Left colon (tissue), 2 donors: Measurements from ENCODE around the gene CDH2. TPM values are rescaled to one million over a fixed set of nuclear protein-coding genes. Genes with fewer than 3 reads are reported as not detected.

ENCODE experiments used
- ATAC-seq: fragments of 200-7000 bp; cut with Tn5 transposase; one replicate; pipeline ENCODE4 v1.9.1; 2020; ENCODE audit warnings: mild to moderate bottlenecking, moderate library complexity
- DNase-seq, 2 donors: peaks; one replicate each; pipeline ENCODE4 v3.0.0-alpha.2; 2020
- intact Hi-C, 2 donors: fragments of 100-400 bp; cut with DNase I in 1 of 2; cut with micrococcal nuclease in 1 of 2; formaldehyde crosslinking; loops; one replicate each; pipeline versions ENCODE4 v1.11.2 to v1.14.0; 2022; cut with DNase I, micrococcal nuclease
- total RNA-seq, 2 donors: library from RNA; stranded (reverse); fragmentation: NEBNext Ultra II Directional; extraction: Animal tissue kit (Norgen Biotek cat#: 25700); gene quantifications; one replicate each; pipeline ENCODE4 v1.2.1, GENCODE V29; 2021
- donor health status: DM: no; HTN: no; CAD: no.
- donor health status: DM: yes; HTN: yes; CAD: no.

Gene CDH2
- total RNA-seq, 2 donors from 2014 or later = 0.98 to 1.8 TPM

DNA sequence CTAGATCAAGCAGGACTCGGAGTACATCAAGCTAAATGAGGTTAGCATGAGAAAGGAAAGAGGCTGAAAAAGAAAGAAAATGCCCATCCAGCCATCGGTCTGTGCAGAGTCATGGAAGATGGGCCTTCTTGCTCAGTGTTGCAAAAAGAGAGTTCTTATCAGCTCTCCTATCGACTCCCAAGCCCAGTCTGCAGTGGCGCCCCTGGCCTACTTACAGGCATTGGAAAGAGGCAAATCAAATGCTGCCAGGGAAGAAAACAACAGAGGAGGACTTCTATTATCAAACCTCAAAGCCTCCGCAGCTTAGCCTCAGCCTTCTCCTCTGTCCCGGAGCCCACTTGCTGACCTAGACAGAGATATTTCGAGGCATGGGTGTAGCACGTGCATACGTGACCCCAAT lies 66.0 kb downstream of the CDH2 start:
- no peak for DNase-seq
- ATAC-seq = no peak
- intact Hi-C loops = no loop called here

- intact Hi-C loops = no loop called here
- DNase-seq (no peak), ATAC-seq (no peak)
These were observed 67.0 kb downstream of the CDH2 start for GRCh38 chr18:28109781-28110560.

DNA sequence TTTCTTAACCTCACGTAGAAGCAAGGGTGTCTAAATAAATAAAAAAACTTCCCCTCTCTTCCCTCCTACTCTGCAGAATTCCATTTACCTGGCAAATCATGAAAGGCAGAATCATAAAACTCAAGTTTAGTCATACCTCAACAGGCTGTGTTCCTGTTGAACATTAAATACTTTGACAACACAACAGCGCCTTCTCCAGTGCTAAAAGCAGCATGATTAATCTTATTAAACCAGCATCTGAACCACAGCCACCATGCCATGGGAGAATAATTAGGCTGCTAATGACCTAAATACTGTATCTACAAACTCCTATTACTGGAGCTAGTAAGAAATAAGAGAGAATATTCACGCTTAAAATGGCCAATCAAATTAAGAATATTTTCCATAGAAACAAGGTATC lies 68.1 kb downstream of the CDH2 start:
- intact Hi-C loops = no loop called here
- DNase-seq (no peak), ATAC-seq (no peak)

DNA sequence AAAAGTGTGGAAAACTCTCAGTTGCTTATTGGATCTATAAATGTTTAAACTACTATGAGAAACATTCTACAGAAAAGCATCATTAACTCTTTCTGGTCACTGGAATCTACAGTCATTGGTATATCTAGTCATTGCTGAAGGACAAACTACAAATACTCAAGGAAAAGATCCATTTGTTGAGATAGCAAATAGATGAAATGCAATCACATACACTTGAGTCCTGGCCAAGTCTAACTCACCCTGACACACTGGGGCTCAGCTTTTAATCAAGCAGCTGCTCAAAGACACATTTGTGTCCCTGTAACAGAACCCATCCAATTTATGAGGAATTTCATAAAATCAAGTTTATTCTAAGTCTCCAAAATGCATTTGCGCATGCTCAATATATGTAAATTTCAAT lies 68.7 kb downstream of the CDH2 start:
- ATAC-seq (no peak), DNase-seq (no peak)
- intact Hi-C loops = no loop called here

- ATAC-seq = no peak
- intact Hi-C loops = no loop called here
- no peak for DNase-seq
These were observed 77.7 kb downstream of the CDH2 start for GRCh38 chr18:28099237-28099636.

DNA sequence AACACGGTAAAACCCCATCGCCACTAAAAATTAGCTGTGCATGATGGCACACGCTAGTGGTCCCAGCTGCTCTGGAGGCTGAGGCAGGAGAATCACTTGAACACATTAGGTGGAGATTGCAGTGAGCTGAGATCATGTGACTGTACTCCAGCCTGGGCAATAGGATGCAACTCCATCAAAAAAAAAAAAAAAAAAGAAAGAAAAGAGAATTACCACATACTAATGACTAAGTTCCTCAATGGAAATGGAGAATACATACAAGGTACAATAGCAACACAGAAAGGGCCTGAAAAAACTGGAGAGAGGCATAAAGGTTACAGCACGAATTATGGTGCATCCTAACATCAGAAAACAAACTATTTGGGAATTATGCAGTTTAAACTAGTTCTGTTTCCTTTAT lies 81.3 kb downstream of the CDH2 start:
- ATAC-seq (no peak), DNase-seq (no peak)
- intact Hi-C loops = no loop called here

DNA sequence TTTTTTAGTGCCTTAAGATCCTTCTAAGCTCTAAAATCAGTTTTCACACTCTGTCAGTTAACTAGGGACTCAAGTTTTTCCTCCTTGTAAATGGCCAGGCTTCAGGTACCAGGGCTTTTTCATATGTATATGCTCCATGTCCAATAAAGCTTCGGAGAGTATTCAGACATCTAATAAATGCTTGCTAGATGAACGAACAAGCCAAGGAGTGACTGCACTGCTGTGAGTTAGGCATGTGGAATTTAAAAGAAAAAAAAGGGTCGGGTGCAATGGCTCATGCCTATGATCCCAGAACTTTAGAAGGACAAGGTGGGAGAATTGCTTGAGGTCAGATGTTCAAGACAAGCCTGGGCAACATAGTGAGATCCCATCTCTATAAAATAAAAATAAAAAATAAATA lies 81.9 kb downstream of the CDH2 start:
- no peak for ATAC-seq
- intact Hi-C loops = no loop called here
- DNase-seq = no peak

GRCh38 chr18:28091197-28091596 lies 85.7 kb downstream of the CDH2 start:
- ATAC-seq = peak; percentile 73
- DNase-seq = no peak
- intact Hi-C loops = no loop called here

DNA sequence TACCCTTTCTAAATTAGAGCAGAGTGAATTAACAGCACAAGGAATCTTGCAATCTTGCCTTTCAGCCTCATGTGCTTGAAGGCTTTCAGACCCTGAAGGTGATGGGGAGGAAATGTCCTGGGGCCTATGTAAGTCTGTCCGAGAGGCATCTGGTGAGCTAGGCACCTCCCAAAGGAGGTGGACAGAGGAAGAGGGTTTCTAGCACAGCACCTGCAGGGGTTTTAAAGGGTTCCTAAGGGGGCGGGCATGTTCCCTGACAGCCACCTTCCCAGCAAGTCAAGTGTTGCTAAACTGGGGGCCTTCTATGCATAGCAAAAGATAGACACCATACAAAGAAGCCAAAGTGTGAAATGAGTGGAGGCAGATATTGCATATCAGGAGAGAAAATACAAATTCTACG lies 88.5 kb downstream of the CDH2 start:
- DNase-seq (no peak), ATAC-seq (no peak)
- intact Hi-C loops = no loop called here

DNA sequence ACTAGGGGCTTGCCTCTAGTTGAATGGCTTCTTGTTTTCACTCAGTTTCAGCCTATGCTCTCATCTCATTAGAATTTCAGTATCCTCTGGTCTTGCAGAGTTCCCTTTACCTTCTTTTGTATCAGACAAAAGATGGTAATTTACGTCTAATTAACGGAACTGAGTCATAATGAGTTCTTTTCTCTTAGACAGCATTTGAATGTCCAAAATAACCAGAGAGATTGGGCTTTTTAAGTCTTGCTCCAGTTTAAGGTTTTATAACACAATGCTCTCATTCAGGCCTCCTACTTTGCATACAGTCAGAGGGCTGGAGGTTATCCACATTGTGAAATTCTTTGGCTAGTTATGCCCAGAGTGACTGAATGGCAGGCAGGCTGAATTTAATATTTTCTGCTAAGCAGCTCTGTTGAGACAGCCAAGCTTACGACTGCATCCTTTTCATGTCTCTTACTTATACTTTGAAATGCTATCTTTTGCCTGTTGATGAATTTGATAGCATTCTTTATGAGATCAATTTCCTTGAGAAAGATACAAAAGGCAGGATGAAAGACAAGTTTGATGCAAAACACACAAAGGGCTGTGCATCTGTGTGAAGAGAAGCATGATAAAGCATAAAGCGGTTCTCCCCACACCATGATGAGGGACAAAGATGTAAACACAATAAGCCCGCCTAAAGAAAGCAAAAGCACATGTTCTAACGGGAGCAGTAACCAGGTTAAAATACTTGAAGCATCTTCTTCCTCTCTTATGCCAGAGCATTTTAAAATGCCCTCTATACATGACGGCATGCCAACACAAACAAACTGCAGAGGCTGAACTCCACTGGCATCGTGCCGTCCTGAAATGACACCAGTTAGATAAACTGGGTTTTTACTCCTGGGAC lies 90.0 kb downstream of the CDH2 start:
- intact Hi-C loops = no loop called here
- ATAC-seq (peak; percentile 70), DNase-seq (peak in 1 of 2 donors; percentile 18)

DNA sequence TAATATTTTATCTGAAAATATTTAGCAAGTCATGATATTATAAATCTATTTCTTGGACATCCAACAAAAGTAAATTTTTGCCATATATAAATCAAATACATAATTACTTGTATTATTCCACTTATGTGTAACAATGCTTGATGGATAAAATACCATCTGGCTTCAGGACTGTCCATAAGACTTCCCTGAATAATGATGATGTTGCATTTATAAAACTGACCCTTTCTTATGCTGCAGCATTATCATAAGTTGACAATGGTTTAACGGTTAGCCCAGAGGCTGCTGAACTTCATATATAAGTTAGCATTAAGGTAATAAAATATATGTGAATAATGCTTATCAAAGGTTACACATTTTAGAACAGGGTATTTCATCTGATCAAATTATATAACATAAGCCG lies 95.4 kb downstream of the CDH2 start:
- intact Hi-C loops = no loop called here
- ATAC-seq = no peak
- no peak for DNase-seq

DNA sequence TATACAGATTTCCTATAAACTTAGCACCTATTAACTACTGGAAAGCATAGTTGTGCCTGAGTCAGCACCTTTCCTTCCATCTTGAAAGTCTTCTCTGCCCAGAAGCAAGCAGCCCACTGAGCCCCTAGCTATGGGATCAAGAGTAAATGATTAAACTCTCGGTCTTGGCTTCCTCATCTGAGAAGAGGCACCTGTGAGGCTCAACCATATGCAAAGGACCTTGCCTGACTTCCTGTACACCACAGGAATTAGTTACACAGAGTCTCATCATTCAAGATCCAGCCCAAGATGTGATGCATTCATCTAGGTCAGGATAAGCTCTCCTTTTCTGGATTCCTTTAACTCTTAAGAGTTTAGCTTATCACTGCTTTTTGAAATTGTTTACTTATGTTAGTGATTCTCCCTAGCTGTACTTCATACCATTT lies 96.0 kb downstream of the CDH2 start:
- intact Hi-C loops = no loop called here
- ATAC-seq = no peak

DNA sequence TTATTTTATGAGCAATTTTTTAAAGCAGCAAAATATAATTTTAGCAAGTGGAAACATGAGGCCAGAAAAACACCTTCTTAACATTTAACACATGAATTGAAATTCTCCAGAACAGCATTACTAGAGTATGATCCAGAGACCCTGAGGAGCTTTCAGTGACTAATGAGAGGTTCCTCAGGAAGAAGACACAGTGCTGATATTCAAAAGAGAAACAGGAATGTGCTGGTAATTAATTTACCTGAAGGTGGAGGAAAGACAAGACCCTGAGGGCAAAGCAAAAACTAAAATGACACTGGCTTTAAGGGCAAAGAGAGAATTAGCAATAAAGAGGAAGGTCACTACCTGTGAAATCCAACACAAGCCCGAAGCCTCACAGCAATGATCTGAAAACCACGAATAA lies 97.0 kb downstream of the CDH2 start:
- DNase-seq (no peak), ATAC-seq (no peak)
- intact Hi-C loops = no loop called here

More for the DNA sequence above, 96.0 kb downstream of the CDH2 start:
- no peak for DNase-seq

DNA sequence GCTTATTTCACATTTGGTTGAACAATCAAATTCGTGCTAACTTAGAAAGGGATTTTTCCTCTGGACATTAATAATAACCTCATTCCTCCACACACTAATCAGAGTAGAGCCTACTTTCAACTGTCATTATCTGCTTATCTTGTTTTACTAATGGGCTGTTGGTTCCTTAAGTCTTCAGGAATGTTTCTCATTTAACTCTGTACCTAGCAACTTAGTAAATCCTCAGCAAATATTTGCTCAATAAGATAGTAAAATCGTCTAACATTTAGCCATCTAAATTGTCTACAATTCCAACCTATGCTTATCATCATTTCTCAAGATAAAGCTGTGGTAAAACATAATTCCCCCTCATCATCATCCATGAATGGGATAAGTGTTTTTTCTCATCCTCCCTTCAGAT lies 98.1 kb downstream of the CDH2 start:
- DNase-seq (no peak), ATAC-seq (no peak)
- intact Hi-C loops = no loop called here

DNA sequence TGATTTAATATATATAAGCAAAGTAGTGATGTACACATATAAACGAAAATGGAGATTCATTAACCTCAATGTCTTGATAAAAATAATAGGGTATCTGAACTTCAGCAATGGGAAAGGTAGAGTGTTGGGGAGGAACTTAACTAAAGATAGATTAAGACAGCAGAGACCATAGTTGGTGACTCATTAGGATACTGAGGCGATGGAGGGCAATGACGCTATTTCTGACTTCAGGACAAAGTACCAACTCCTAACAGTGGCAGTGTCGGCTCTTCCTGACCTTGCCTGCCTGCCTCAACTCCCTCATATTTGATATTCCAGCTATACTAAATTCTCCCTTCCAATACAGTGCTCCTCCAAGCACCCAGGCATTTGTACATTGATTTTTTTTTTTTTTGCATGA lies 98.6 kb downstream of the CDH2 start:
- no peak for DNase-seq
- intact Hi-C loops = no loop called here
- no peak for ATAC-seq

DNA sequence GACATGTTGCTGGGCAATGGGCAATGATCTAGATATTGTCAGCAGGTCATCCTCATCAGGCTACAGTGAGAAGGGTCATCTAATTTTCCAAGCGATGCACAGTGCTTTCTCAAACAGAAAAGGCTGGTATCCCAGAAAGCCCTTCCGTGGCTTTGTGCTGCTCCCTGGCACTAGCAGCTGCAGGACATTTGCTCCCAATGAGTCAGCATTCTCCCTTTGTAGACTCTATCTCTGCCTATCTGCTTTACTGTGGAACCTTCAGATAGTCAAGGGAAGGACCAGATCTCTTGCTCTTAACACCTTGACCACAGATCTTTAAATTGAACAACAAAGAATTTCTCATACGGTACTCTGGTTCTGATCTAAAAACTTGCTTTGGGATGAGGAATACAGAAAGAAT lies 101.4 kb downstream of the CDH2 start:
- intact Hi-C loops = no loop called here
- ATAC-seq (no peak), DNase-seq (no peak)

DNA sequence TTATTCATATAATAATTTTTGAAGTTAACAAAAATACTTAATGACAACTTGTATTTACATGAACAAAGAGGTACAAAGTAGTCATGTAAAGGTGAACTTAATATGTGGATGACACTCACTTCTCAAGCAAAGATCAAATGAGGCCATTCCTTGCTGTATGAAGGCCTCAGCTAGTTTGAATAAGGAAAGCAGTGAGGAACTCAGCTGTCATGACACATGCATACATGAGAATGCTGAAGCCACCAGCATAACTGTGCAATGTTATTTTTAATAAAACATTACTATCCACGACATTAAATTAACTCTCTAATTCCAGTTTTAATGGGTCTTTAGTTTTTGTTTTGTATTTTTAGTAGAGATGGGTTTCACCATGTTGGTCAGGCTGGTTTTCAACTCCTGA lies 102.9 kb downstream of the CDH2 start:
- DNase-seq (no peak), ATAC-seq (no peak)

DNA sequence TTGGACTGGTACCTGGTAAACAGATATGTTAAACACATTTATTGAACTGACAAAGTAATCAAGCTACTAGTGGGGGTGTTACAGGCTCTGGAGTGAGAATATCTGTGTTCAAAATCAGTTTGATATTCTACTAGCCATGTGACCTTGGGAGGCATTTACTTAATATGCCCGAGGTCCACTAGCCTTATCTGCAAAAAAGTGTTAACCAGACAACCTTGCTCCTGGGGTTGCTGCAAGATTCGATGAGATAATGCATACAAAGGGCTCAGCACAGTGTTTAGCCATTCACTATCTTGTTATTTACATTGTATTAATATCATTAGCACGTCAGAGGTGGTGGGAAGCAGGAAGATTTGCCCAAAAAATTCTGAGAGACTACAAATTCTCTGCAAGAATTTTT lies 103.3 kb downstream of the CDH2 start:
- no peak for DNase-seq
- no peak for ATAC-seq
- intact Hi-C loops = no loop called here

More for the DNA sequence above, 102.9 kb downstream of the CDH2 start:
- intact Hi-C loops = no loop called here

DNA sequence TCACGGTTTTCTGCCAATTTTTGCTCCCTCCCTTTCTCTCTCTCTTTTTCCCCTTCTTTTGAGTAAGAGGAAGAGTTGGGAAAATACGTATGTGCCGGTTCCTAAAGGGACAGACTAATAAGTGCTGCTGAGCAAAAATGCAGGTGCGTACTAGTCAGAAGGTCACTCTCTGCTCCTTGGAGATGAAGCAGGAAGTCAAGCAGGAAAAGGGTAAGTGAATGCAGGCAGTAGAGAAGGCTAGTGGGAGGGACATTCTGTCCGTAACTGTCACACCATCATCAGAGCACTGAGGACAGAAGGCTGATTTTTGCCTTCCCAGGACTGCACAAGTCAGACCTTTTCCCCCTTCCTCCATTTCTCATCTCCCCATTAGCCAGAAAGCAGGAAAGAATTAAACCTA lies 105.7 kb downstream of the CDH2 start:
- ATAC-seq (no peak), DNase-seq (no peak)
- intact Hi-C loops = no loop called here

DNA sequence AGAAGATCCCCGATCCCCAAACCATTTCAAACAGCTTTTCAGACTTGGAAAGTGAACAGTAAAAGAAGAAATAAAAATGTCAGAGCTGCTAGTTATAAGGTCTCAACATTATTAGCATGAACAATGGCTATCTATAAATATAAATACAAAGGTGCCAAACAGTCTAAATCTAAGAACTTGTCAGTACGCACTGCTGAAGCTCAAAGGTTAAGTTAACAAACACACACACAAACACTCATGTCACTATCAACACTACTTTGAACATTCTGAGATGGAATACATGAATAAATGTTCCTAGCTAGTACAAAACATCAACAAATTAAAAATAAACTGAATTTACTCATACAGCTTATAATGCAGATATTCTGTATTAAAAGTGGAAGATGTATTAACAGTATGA lies 108.7 kb downstream of the CDH2 start:
- ATAC-seq = no peak
- intact Hi-C loops = no loop called here
- no peak for DNase-seq
